HG03108 (cell line): ENCODE measurements around the gene GHR.

ENCODE experiments used
- ATAC-seq: cut with Tn5 transposase; IDR thresholded peaks from one replicate; pipeline ENCODE4 v1.9.1; 2021; ENCODE audit warnings: moderate library complexity; ENCODE audit not compliant: unreplicated experiment

The GHR gene

GRCh38 chr5:42760426-42760825 lies 337.2 kb downstream of the GHR start:
- no peak for ATAC-seq

GRCh38 chr5:42761791-42762190 lies 338.6 kb downstream of the GHR start:
- ATAC-seq = no peak

DNA sequence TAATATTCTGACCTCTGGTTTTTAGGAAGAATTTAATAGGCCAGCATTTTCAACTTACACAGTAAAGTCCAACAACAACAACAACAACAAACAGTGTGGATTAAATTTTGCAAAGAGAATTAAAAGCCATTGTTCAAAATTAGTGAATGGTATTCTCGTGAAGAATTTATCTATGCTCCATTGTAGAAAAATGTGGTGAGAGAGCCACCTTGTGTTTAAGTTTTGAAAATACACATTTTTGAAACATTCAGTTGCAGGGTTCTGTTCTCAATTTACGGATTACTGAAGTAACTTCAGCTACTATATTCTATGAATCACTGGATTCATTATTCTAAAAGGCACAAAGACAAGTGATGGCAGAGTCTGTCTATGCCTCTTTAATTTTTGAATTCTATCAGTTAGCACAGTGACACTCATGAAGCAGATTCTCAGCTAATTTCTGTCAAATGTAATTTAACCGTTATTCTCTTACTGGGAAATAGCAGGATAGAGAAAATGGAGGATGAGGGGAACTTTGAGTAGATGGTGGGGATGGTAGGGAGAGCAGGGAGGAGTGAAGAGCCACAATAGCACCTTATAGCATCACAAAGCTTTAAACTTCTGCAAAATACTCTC lies 344.4 kb downstream of the GHR start:
- no peak for ATAC-seq

DNA sequence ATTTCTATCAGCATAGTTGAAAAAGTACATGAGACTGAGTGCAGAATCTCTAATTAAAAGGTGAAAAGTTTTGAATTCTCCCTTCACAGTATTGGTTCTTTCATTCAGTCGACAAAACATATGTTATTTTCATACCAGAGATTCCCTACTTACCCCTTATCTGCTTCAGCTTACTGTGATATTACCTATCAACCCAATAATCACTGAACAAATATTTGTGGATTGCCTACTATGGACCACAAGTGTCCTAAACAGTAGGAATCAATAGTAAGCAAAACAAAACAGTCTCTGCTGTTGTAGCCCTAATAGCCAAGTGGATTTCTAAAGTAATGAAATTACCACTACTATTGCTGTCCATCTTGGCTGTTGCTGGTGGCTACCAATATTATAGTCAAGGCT lies 344.9 kb downstream of the GHR start:
- ATAC-seq = no peak

- ATAC-seq = no peak
Measured at GRCh38 chr5:42770003-42770402, 346.8 kb downstream of the GHR start.
